Upper lobe of left lung (tissue), 4 donors: ENCODE measurements around the gene MAGEE2.

Source experiments
- CTCF ChIP-seq, 6 experiments: fragments of 450-650 bp in 4 of 6; fragments of 200-600 bp in 2 of 6; sonication (generic) in 2 of 6; IDR thresholded peaks; one replicate each; pipeline ENCODE4 v1.5.1; 2016 to 2019; ENCODE audit warnings: antibody characterized with exemption in 6 of 6
- POLR2A ChIP-seq, 4 donors: fragments of 450-650 bp; IDR thresholded peaks; one replicate each; pipeline ENCODE4 v1.5.1; 2016 to 2017; ENCODE audit warnings: antibody characterized with exemption in 4 of 4, mild to moderate bottlenecking in 2 of 4

- no peak for TF ChIP-seq CTCF (IDR thresholded peaks at IDR 0.05)
- no peak for TF ChIP-seq POLR2A (IDR thresholded peaks at IDR 0.05)
These were observed 36.6 kb downstream of the MAGEE2 start for GRCh38 chrX:75748431-75748830.
